Heart right ventricle (tissue), 16 donors: Measurements from ENCODE around the gene CHRM1. TPM values are rescaled to one million over a fixed set of nuclear protein-coding genes. Genes with fewer than 3 reads are reported as not detected.
A peak's percentile ranks its signal among the peaks of the same experiment; 100 is the strongest.

ENCODE experiments used
- ATAC-seq, 8 donors: fragments of 200-7000 bp; cut with Tn5 transposase; one replicate each; pipeline ENCODE4 v1.9.1; 2020; ENCODE audit warnings: mild to moderate bottlenecking in 8 of 8, moderate library complexity in 8 of 8, moderate number of reproducible peaks in 1 of 8
- DNase-seq, 2 donors: peaks; one replicate each; pipeline ENCODE4 v3.0.0-alpha.2; 2020
- H3K27ac ChIP-seq, 10 donors: fragments of 200-600 bp; sonication (generic) in 2 of 10; one replicate each; pipeline versions ENCODE4 v1.5.0 to v1.8.0; 2020 to 2022; ENCODE audit warnings: mild to moderate bottlenecking in 3 of 10
- H3K27me3 ChIP-seq, 7 donors: fragments of 200-600 bp; one replicate each; pipeline ENCODE4 v1.8.0; 2021 to 2022; ENCODE audit warnings: mild to moderate bottlenecking in 2 of 7
- H3K36me3 ChIP-seq, 9 donors: fragments of 200-600 bp; sonication (generic) in 1 of 9; one replicate each; pipeline versions ENCODE4 v1.5.0 to v1.8.0; 2020 to 2022; ENCODE audit warnings: mild to moderate bottlenecking in 2 of 9
- H3K4me1 ChIP-seq, 9 donors: fragments of 200-600 bp; sonication (generic) in 1 of 9; one replicate each; pipeline versions ENCODE4 v1.5.0 to v1.8.0; 2020 to 2022; ENCODE audit warnings: mild to moderate bottlenecking in 4 of 9
- H3K4me3 ChIP-seq, 10 donors: fragments of 200-600 bp; sonication (generic) in 2 of 10; one replicate each; pipeline versions ENCODE4 v1.5.0 to v1.8.0; 2020 to 2022; ENCODE audit warnings: mild to moderate bottlenecking in 7 of 10, moderate library complexity in 2 of 10
- H3K9me3 ChIP-seq, 11 donors: fragments of 200-600 bp in 10 of 11; sonication (generic) in 2 of 11; one replicate each; pipeline versions ENCODE4 v1.5.0 to v1.8.0; 2013 to 2022; ENCODE audit warnings: mild to moderate bottlenecking in 2 of 11, control low read depth in 1 of 11, moderate library complexity in 1 of 11
- WGBS, 2 donors: extraction: QIAGEN DNeasy Blood & Tissue Kit; methylation state at CpG; one replicate each; pipeline ENCODE4 v1.1.7; 2013; ENCODE audit warnings: inconsistent platforms in 1 of 2; 5-methylcytosine and 5-hydroxymethylcytosine counted together
- intact Hi-C, 10 donors: fragments of 100-400 bp; cut with DNase I; formaldehyde crosslinking; loops; one replicate each; pipeline versions ENCODE4 v1.11.1 to v1.14.2; 2022
- polyA plus RNA-seq, 2 donors: library from polyadenylated mRNA; stranded (reverse); fragments of 200-250 nt; gene quantifications; one replicate each; pipeline ENCODE4 v1.2.3, GENCODE V29; 2013
- total RNA-seq, 10 donors: library from RNA; stranded (reverse); fragmentation: NEBNext Ultra II Directional in 3 of 10; extraction: Animal tissue kit (Norgen Biotek cat#: 25700) in 3 of 10; gene quantifications; one replicate each; pipeline versions ENCODE4 v1.2.1 to v1.2.4, GENCODE V29; 2021 to 2023
- TF ChIP-seq, protein P1 (sequence below), 9 donors: fragments of 200-600 bp; sonication (generic) in 2 of 9; IDR thresholded peaks; one replicate each; pipeline versions ENCODE4 v1.5.0 to v1.8.0; 2021 to 2022; ENCODE audit warnings: antibody characterized with exemption in 9 of 9, mild to moderate bottlenecking in 5 of 9, moderate library complexity in 1 of 9
- donor health status: Arrhythmogenic right ventricular cardiomyopathy.
- donor health status: ischemic (EF 13 %, LVEDD 7.1; RV severe dilation, severe dysfunction).
- donor health status: healthy with polysubstance abuse.
- donor health status: DM: no; HTN: yes; CAD: no.
- donor health status: DM: no; HTN: no; CAD: no.
- donor health status: ischemic (EF 25% LVEDD 6.9; RV normal size, moderate dysfunction).
- donor health status: ischemic (EF 25% LVEDD 5.7; RV mildly dilated, moderate dysfunction).
- donor health status: healthy.
- donor health status: DM: yes; HTN: yes; CAD: no.
- donor health status: Ischemic cardiomyopathy.
- donor health status: ischemic (EF 35%, LVEDD 5.7; RV mildly dilated, moderate dysfunction).
- donor health status: nonischemic (EF 11% LVEDD 7.7; RV severe dilation, severe dysfunction).
- donor health status: DM: yes; HTN: yes; CAD: no.
- donor health status: PGD.
- donor health status: ischemic (EF 29% LVEDD 5.4; RV normal size, mild dysfunction).
- donor health status: nonischemic (EF 23%, LVEDD 6.1; RV moderate dilation, normal function).

CHRM1 gene
- total and polyA plus RNA-seq, 12 donors, result not detected

DNA sequence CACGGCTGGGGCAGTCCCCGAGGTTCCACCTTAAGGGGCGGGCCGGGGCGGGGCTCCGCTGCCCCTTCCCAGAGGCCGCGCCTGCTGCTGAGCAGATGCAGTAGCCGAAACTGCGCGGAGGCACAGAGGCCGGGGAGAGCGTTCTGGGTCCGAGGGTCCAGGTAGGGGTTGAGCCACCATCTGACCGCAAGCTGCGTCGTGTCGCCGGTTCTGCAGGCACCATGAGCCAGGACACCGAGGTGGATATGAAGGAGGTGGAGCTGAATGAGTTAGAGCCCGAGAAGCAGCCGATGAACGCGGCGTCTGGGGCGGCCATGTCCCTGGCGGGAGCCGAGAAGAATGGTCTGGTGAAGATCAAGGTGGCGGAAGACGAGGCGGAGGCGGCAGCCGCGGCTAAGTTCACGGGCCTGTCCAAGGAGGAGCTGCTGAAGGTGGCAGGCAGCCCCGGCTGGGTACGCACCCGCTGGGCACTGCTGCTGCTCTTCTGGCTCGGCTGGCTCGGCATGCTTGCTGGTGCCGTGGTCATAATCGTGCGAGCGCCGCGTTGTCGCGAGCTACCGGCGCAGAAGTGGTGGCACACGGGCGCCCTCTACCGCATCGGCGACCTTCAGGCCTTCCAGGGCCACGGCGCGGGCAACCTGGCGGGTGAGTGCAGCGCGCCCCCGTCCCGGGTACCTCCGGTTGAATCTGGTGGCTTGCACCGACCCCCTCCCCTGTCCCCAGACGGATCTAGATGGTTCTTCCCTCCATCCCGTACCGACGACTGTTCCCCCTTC, 40.2 kb downstream of the CHRM1 start, which contains the start of gene SLC3A2:
Gene SLC3A2, plus strand, starts transcription at position 94 of the 776 bp plus-strand sequence. Its CDS starts 128 bp downstream, at position 222.
- peak within 1 kb of the TSS; percentile 46 to 100 (median 88) for H3K4me3 ChIP-seq
- DNase-seq, result peak; percentile 86 to 89
- H3K4me1 ChIP-seq, result peaks cover 16 to 57% (median 41%) of the 10 kb centered on the region in 9 donors
- ATAC-seq, result peak; percentile 90 to 95 (median 94)
- TF ChIP-seq, protein P1, sequence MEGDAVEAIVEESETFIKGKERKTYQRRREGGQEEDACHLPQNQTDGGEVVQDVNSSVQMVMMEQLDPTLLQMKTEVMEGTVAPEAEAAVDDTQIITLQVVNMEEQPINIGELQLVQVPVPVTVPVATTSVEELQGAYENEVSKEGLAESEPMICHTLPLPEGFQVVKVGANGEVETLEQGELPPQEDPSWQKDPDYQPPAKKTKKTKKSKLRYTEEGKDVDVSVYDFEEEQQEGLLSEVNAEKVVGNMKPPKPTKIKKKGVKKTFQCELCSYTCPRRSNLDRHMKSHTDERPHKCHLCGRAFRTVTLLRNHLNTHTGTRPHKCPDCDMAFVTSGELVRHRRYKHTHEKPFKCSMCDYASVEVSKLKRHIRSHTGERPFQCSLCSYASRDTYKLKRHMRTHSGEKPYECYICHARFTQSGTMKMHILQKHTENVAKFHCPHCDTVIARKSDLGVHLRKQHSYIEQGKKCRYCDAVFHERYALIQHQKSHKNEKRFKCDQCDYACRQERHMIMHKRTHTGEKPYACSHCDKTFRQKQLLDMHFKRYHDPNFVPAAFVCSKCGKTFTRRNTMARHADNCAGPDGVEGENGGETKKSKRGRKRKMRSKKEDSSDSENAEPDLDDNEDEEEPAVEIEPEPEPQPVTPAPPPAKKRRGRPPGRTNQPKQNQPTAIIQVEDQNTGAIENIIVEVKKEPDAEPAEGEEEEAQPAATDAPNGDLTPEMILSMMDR (IDR thresholded peaks at IDR 0.05), result peak; percentile 21 to 93 (median 70)
- H3K9me3 ChIP-seq, result no peaks in the 10 kb centered on the region
- peaks cover 5 to 40% (median 36%) of the 10 kb centered on the region in 9 donors for H3K36me3 ChIP-seq
- intact Hi-C loops, result loop anchor here in 1 of 10 donors (2.0 kb wide), 1 partner anchor 38 kb away; no protein-coding TSS in a partner anchor
- H3K27me3 ChIP-seq, result no peaks in the 10 kb centered on the region
- peak within 1 kb of the TSS; percentile 79 to 100 (median 98) for H3K27ac ChIP-seq
- WGBS, 2 donors, result 0 to 1% methylated on average over 69 of the region's 69 CpGs

DNA sequence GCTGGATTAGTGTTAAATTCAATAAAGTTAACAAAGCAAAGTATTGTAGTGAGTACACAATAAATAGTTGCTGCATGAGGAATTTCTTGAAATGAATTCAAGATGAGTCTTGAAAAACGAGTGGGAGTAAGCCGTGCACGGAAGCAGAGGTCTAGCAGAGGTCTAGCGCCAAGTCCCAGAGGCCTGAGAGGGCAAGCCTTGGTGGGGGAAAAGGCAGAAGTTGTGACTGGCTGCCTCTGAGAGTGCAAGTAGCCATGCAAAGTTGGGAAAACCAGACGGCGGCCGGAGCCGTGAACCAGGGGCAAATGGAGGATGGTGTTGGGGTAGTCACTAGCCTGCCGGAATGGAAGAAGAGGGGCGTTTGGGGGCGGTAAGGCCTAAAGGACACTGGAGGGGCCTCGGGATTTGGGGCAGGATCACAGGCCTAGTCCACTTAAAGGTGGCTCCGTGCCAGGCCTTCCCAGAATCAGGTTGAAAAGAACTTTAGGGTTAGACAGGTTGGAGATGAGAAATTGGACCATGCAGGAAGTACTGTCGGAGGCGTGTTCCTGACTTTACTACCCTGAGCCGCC, 40.8 kb downstream of the CHRM1 start:
- Histone ChIP-seq H3K27ac (peak overlapping the region; percentile 79 to 100 (median 98)), H3K4me3 (peak overlapping the region; percentile 46 to 100 (median 88)), H3K4me1 (peaks cover 16 to 50% (median 40%) of the 10 kb centered on the region in 9 donors), H3K36me3 (peaks cover 3 to 33% (median 29%) of the 10 kb centered on the region in 9 donors), H3K27me3 (no peaks in the 10 kb centered on the region), H3K9me3 (no peaks in the 10 kb centered on the region)
- DNase-seq, result peak in 1 of 2 donors; percentile 46
- intact Hi-C loops, result loop anchor here in 1 of 10 donors (2.0 kb wide), 1 partner anchor 38 kb away; no protein-coding TSS in a partner anchor
- peak; percentile 17 to 52 (median 42) for ATAC-seq
- TF ChIP-seq, protein P1 (IDR thresholded peaks at IDR 0.05), result no peak
- WGBS, 2 donors, result 1% methylated on average over 16 of the region's 16 CpGs

DNA sequence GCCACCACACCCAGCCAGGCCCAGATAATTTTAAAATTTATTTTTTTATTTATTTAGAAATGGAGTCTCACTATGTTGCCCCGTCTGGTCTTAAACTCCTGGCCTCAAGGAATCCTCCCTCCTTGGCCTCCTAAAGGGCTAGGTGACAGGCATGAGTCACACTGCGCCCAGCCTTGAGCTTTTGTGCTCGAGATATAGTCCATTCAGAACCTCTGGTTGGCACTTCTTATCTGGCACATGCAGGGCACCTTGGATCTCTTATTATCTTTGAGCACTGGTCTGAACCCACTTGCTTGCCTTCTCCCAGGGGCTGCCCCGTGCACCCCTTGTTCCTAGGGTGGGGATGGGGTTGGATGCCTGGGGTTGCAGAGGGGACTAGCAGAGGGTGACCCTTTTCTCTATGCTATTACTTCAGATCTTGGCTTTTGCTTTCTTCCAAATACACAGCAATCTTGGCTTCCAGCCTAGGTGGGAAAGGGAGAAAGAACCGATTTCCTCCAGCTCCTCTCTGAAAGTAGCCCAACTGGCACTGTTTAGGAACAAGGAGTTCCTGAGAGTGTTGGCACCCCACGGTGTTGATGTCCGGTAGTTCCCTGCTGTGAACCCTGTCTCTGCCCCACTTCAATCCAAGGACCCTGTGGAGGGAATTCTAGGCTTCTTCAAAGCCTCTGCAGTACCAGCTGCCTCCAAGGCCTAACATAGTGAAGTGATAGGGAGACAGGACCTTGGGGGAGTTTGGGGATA, 41.8 kb downstream of the CHRM1 start:
- H3K4me3 ChIP-seq, result peak overlapping the region in 8 of 10 donors; percentile 46 to 100 (median 86)

More for the DNA sequence above, 41.8 kb downstream of the CHRM1 start:
- Histone ChIP-seq H3K36me3 (peaks cover 0 to 24% (median 20%) of the 10 kb centered on the region in 9 donors), H3K27me3 (no peaks in the 10 kb centered on the region), H3K9me3 (no peaks in the 10 kb centered on the region), H3K27ac (peak overlapping the region; percentile 79 to 100 (median 98)), H3K4me1 (peaks cover 16 to 47% (median 40%) of the 10 kb centered on the region in 9 donors)
- DNase-seq, result no peak
- ATAC-seq, result no peak
- 49 to 55% methylated on average over 7 of the region's 7 CpGs for WGBS, 2 donors
- TF ChIP-seq, protein P1 (IDR thresholded peaks at IDR 0.05), result no peak
- intact Hi-C loops, result no loop called here
